Measurements from ENCODE around the gene BCL7A. TPM values are rescaled to one million over a fixed set of nuclear protein-coding genes. Genes with fewer than 3 reads are reported as not detected.

The BCL7A gene
- total RNA-seq, 4 donors from 2014 or later, result 0.75 to 6.8 (median 6.3) TPM

GRCh38 chr12:122057769-122058168 is 36.1 kb downstream of the BCL7A start:
- in situ Hi-C loops (cut with MboI; ENCODE audit: low pct_ligation_motif_present in 1 of 4, low pct_unique_long_range_greater_than_20kb in 1 of 4, low sequenced_read_pairs in 3 of 4) (loop anchor here in 3 of 4 donors (5.0 to 10.0 kb wide), 3 partner anchors 65 to 137 kb away; no protein-coding TSS in a partner anchor), intact Hi-C loops (cut with DNase I; ENCODE audit: low total_unique reads) (no loop called here)
- Histone ChIP-seq H3K36me3 (no peaks in the 10 kb centered on the region), H3K4me1 (peaks cover 16 to 47% (median 36%) of the 10 kb centered on the region in 4 donors), H3K4me3 (no peak overlapping the region), H3K27me3 (no peaks in the 10 kb centered on the region), H3K9me3 (no peaks in the 10 kb centered on the region), H3K27ac (peak overlapping the region in 2 of 4 donors; percentile 87 to 92)
- WGBS, 2 donors (ENCODE audit: low coverage in 1 of 2), result 93% methylated on average over 3 of the region's 3 CpGs; no CpG with 5 or more reads in 1 of the 2 donors
- no peak for DNase-seq
- TF ChIP-seq CTCF (IDR thresholded peaks at IDR 0.05) (no peak), POLR2AphosphoS5 (IDR thresholded peaks at IDR 0.05) (no peak), POLR2A (IDR thresholded peaks at IDR 0.05) (no peak), EP300 (IDR thresholded peaks at IDR 0.05; ENCODE audit: low read depth) (no peak)

GRCh38 chr12:122058549-122059149 is 37.0 kb downstream of the BCL7A start:
- DNase-seq, result no peak
- in situ Hi-C loops (cut with MboI; ENCODE audit: low pct_ligation_motif_present in 1 of 4, low pct_unique_long_range_greater_than_20kb in 1 of 4, low sequenced_read_pairs in 3 of 4), result loop anchor here in 3 of 4 donors (5.0 to 10.0 kb wide), 3 partner anchors 64 to 136 kb away; no protein-coding TSS in a partner anchor
- intact Hi-C loops (cut with DNase I; ENCODE audit: low total_unique reads), result no loop called here
- 86 to 100% methylated on average over 1 to 11 of the region's 11 CpGs for WGBS, 2 donors (ENCODE audit: low coverage in 1 of 2)
- no peak overlapping the region for H3K4me3 ChIP-seq
- no peaks in the 10 kb centered on the region for H3K9me3 ChIP-seq
- H3K27ac ChIP-seq, result peak overlapping the region; percentile 67 to 92 (median 88)
- no peaks in the 10 kb centered on the region for H3K27me3 ChIP-seq
- H3K4me1 ChIP-seq, result peaks cover 24 to 56% (median 43%) of the 10 kb centered on the region in 4 donors
- H3K36me3 ChIP-seq, result no peaks in the 10 kb centered on the region
- no peak for TF ChIP-seq POLR2A (IDR thresholded peaks at IDR 0.05)
- TF ChIP-seq EP300 (IDR thresholded peaks at IDR 0.05; ENCODE audit: low read depth), result no peak
- no peak for TF ChIP-seq POLR2AphosphoS5 (IDR thresholded peaks at IDR 0.05)
- no peak for TF ChIP-seq CTCF (IDR thresholded peaks at IDR 0.05)

- H3K27ac ChIP-seq, result peak overlapping the region; percentile 67 to 92 (median 88)
These were observed 37.7 kb downstream of the BCL7A start for GRCh38 chr12:122059203-122059960.

More at GRCh38 chr12:122059203-122059960, 37.7 kb downstream of the BCL7A start:
- Histone ChIP-seq H3K4me1 (peaks cover 31 to 56% (median 44%) of the 10 kb centered on the region in 4 donors), H3K4me3 (no peak overlapping the region), H3K36me3 (no peaks in the 10 kb centered on the region), H3K27me3 (no peaks in the 10 kb centered on the region), H3K9me3 (no peaks in the 10 kb centered on the region)
- in situ Hi-C loops (cut with MboI; ENCODE audit: low pct_ligation_motif_present in 1 of 4, low pct_unique_long_range_greater_than_20kb in 1 of 4, low sequenced_read_pairs in 3 of 4), result loop anchor here in 3 of 4 donors (5.0 to 10.0 kb wide), 3 partner anchors 63 to 135 kb away; no protein-coding TSS in a partner anchor
- DNase-seq, result no peak
- intact Hi-C loops (cut with DNase I; ENCODE audit: low total_unique reads), result no loop called here
- no peak for TF ChIP-seq CTCF (IDR thresholded peaks at IDR 0.05)
- no peak for TF ChIP-seq POLR2A (IDR thresholded peaks at IDR 0.05)
- TF ChIP-seq EP300 (IDR thresholded peaks at IDR 0.05; ENCODE audit: low read depth), result no peak
- TF ChIP-seq POLR2AphosphoS5 (IDR thresholded peaks at IDR 0.05), result peak in 1 of 3 donors; percentile 33
- 86 to 94% methylated on average over 7 to 28 of the region's 28 CpGs for WGBS, 2 donors (ENCODE audit: low coverage in 1 of 2)

Data from transverse colon (tissue), 4 donors.